Mesendoderm (in vitro differentiated cells): ENCODE data around the gene NDFIP2.

Experiments used
- DNase-seq: peaks from one replicate; pipeline ENCODE4 v3.0.0; 2013
- H2AK5ac ChIP-seq: 2 replicates; pipeline ENCODE4 v1.6.1; 2013; ENCODE audit warnings: low read length, inconsistent platforms
- H2BK120ac ChIP-seq: 2 replicates; pipeline ENCODE4 v1.6.1; 2013; ENCODE audit warnings: low read depth, mild to moderate bottlenecking, low read length, moderate library complexity, mixed read lengths
- H2BK15ac ChIP-seq: replicated peaks from 2 replicates; pipeline ENCODE4 v1.6.1; 2013; ENCODE audit warnings: low read depth, mild to moderate bottlenecking, moderate library complexity
- H2BK5ac ChIP-seq: 2 replicates; pipeline ENCODE4 v1.6.1; 2013; ENCODE audit warnings: low read length, inconsistent platforms
- H3K18ac ChIP-seq: 2 replicates; pipeline ENCODE4 v1.6.1; 2013; ENCODE audit warnings: mild to moderate bottlenecking, low read length, mixed read lengths
- H3K23ac ChIP-seq: one replicate; pipeline ENCODE4 v1.6.1; 2013; ENCODE audit warnings: low read length
- H3K27ac ChIP-seq: 2 replicates; pipeline ENCODE4 v1.5.1; 2013; ENCODE audit warnings: low read depth, mild to moderate bottlenecking, inconsistent platforms, low read length, moderate library complexity
- H3K27me3 ChIP-seq: 2 replicates; pipeline ENCODE4 v1.6.1; 2013; ENCODE audit warnings: low read length, control low read depth, mild to moderate bottlenecking, inconsistent platforms; ENCODE audit not compliant: insufficient read depth, poor library complexity
- H3K36me3 ChIP-seq: 2 replicates; pipeline ENCODE4 v1.6.1; 2013; ENCODE audit warnings: low read length, inconsistent platforms; ENCODE audit not compliant: control insufficient read depth, insufficient read depth
- H3K4ac ChIP-seq: one replicate; pipeline ENCODE4 v1.6.1; 2013; ENCODE audit warnings: low read depth, mild to moderate bottlenecking, low read length, moderate library complexity
- H3K4me1 ChIP-seq: 2 replicates; pipeline ENCODE4 v1.6.1; 2013; ENCODE audit warnings: low read depth, low read length, inconsistent platforms; ENCODE audit not compliant: control insufficient read depth
- H3K4me2 ChIP-seq: 2 replicates; pipeline ENCODE4 v1.6.1; 2013; ENCODE audit warnings: low read length
- H3K4me3 ChIP-seq: 2 replicates; pipeline ENCODE4 v1.5.1; 2013; ENCODE audit warnings: mild to moderate bottlenecking, low read length
- H3K56ac ChIP-seq: one replicate; pipeline ENCODE4 v1.6.1; 2013; ENCODE audit warnings: low read length
- H3K79me1 ChIP-seq: 2 replicates; pipeline ENCODE4 v1.6.1; 2013; ENCODE audit warnings: low read length, inconsistent platforms
- H3K79me2 ChIP-seq: 2 replicates; pipeline ENCODE4 v1.6.1; 2013; ENCODE audit warnings: mild to moderate bottlenecking, low read length; ENCODE audit not compliant: control insufficient read depth, insufficient read depth
- H3K9ac ChIP-seq: 2 replicates; pipeline ENCODE4 v1.6.1; 2013; ENCODE audit warnings: low read length, inconsistent platforms
- H4K5ac ChIP-seq: one replicate; pipeline ENCODE4 v1.6.1; 2013; ENCODE audit warnings: low read length
- H4K8ac ChIP-seq: one replicate; pipeline ENCODE4 v1.6.1; 2013; ENCODE audit warnings: low read depth, mild to moderate bottlenecking, control low read depth, low read length, moderate library complexity
- WGBS: extraction: QIAGEN DNeasy Blood & Tissue Kit; methylation state at CpG from one replicate; pipeline ENCODE4 v1.1.7; 2013; ENCODE audit warnings: low lambda C conversion rate, missing lambda C conversion rate; ENCODE audit not compliant: insufficient coverage; ENCODE audit errors: extremely low coverage; 5-methylcytosine and 5-hydroxymethylcytosine counted together

Gene NDFIP2

GRCh38 chr13:79456051-79456450 lies 24.9 kb upstream of the NDFIP2 start:
- no peak overlapping the region for H2BK5ac ChIP-seq
- H3K27me3 ChIP-seq = no peaks in the 10 kb centered on the region
- no peak overlapping the region for H3K18ac ChIP-seq
- no peak overlapping the region for H2AK5ac ChIP-seq
- no peak overlapping the region for H3K56ac ChIP-seq
- no peak overlapping the region for H4K8ac ChIP-seq
- H3K36me3 ChIP-seq = no peaks in the 10 kb centered on the region
- no CpG with 5 or more reads among the region's 1 CpG for WGBS
- no peak overlapping the region for H3K27ac ChIP-seq
- peaks cover 3% of the 10 kb centered on the region for H3K4me1 ChIP-seq
- H4K5ac ChIP-seq = no peak overlapping the region
- no peak overlapping the region for H3K4me3 ChIP-seq
- no peak for DNase-seq
- H3K79me1 ChIP-seq = no peaks in the 10 kb centered on the region
- H3K79me2 ChIP-seq = no peaks in the 10 kb centered on the region
- H3K9ac ChIP-seq = no peak overlapping the region
- no peak overlapping the region for H3K4ac ChIP-seq
- no peak overlapping the region for H2BK15ac ChIP-seq
- H3K4me2 ChIP-seq = no peak overlapping the region
- no peak overlapping the region for H3K23ac ChIP-seq
- no peak overlapping the region for H2BK120ac ChIP-seq

- no CpG with 5 or more reads among the region's 1 CpG for WGBS
- H3K4me2 ChIP-seq = no peak overlapping the region
- H2BK120ac ChIP-seq = no peak overlapping the region
- H3K18ac ChIP-seq = no peak overlapping the region
- no peak overlapping the region for H3K27ac ChIP-seq
- no peak overlapping the region for H4K8ac ChIP-seq
- H3K9ac ChIP-seq = no peak overlapping the region
- no peaks in the 10 kb centered on the region for H3K79me2 ChIP-seq
- H3K56ac ChIP-seq = no peak overlapping the region
- no peak overlapping the region for H2BK5ac ChIP-seq
- H3K36me3 ChIP-seq = no peaks in the 10 kb centered on the region
- no peak for DNase-seq
- H4K5ac ChIP-seq = no peak overlapping the region
- H3K4ac ChIP-seq = no peak overlapping the region
- H3K79me1 ChIP-seq = no peaks in the 10 kb centered on the region
- no peak overlapping the region for H3K4me3 ChIP-seq
- H2AK5ac ChIP-seq = no peak overlapping the region
- no peak overlapping the region for H2BK15ac ChIP-seq
- H3K27me3 ChIP-seq = no peaks in the 10 kb centered on the region
- no peak overlapping the region for H3K23ac ChIP-seq
- peaks cover under 1% of the 10 kb centered on the region for H3K4me1 ChIP-seq
Observed at GRCh38 chr13:79456656-79457365, 24.1 kb upstream of the NDFIP2 start.

GRCh38 chr13:79457390-79457789 lies 23.6 kb upstream of the NDFIP2 start:
- H3K23ac ChIP-seq = no peak overlapping the region
- no peak overlapping the region for H2AK5ac ChIP-seq
- H3K27me3 ChIP-seq = no peaks in the 10 kb centered on the region
- H3K9ac ChIP-seq = no peak overlapping the region
- no peak overlapping the region for H3K18ac ChIP-seq
- no peaks in the 10 kb centered on the region for H3K79me2 ChIP-seq
- no peak overlapping the region for H3K27ac ChIP-seq
- H3K4me1 ChIP-seq = no peaks in the 10 kb centered on the region
- no peak overlapping the region for H3K4ac ChIP-seq
- no peak overlapping the region for H4K5ac ChIP-seq
- no peaks in the 10 kb centered on the region for H3K79me1 ChIP-seq
- no peak overlapping the region for H3K4me3 ChIP-seq
- no peak overlapping the region for H2BK120ac ChIP-seq
- H3K4me2 ChIP-seq = no peak overlapping the region
- no peaks in the 10 kb centered on the region for H3K36me3 ChIP-seq
- H2BK15ac ChIP-seq = no peak overlapping the region
- no peak overlapping the region for H2BK5ac ChIP-seq
- no peak overlapping the region for H3K56ac ChIP-seq
- no peak overlapping the region for H4K8ac ChIP-seq
- no CpG with 5 or more reads among the region's 1 CpG for WGBS
- DNase-seq = no peak

GRCh38 chr13:79457948-79458347 lies 23.0 kb upstream of the NDFIP2 start:
- no peak overlapping the region for H3K4me3 ChIP-seq
- H4K5ac ChIP-seq = no peak overlapping the region
- no peaks in the 10 kb centered on the region for H3K79me1 ChIP-seq
- no peak overlapping the region for H2BK120ac ChIP-seq
- no peak overlapping the region for H4K8ac ChIP-seq
- no peak overlapping the region for H3K18ac ChIP-seq
- no peaks in the 10 kb centered on the region for H3K36me3 ChIP-seq
- H3K27me3 ChIP-seq = no peaks in the 10 kb centered on the region
- no peaks in the 10 kb centered on the region for H3K4me1 ChIP-seq
- no peak overlapping the region for H3K4me2 ChIP-seq
- H3K9ac ChIP-seq = no peak overlapping the region
- no peak overlapping the region for H3K56ac ChIP-seq
- H3K4ac ChIP-seq = no peak overlapping the region
- no peak overlapping the region for H3K27ac ChIP-seq
- no CpG with 5 or more reads among the region's 2 CpGs for WGBS
- H2BK15ac ChIP-seq = no peak overlapping the region
- H2AK5ac ChIP-seq = no peak overlapping the region
- DNase-seq = peak; percentile 82
- no peaks in the 10 kb centered on the region for H3K79me2 ChIP-seq
- no peak overlapping the region for H2BK5ac ChIP-seq
- H3K23ac ChIP-seq = no peak overlapping the region

GRCh38 chr13:79458436-79458835 lies 22.5 kb upstream of the NDFIP2 start:
- H3K27ac ChIP-seq = no peak overlapping the region
- no peaks in the 10 kb centered on the region for H3K4me1 ChIP-seq
- H2BK5ac ChIP-seq = no peak overlapping the region
- no peak overlapping the region for H3K9ac ChIP-seq
- H3K79me2 ChIP-seq = no peaks in the 10 kb centered on the region
- no peak overlapping the region for H2BK15ac ChIP-seq
- H4K8ac ChIP-seq = no peak overlapping the region
- H2AK5ac ChIP-seq = no peak overlapping the region
- no peaks in the 10 kb centered on the region for H3K79me1 ChIP-seq
- H3K56ac ChIP-seq = no peak overlapping the region
- no peak overlapping the region for H3K18ac ChIP-seq
- no peak overlapping the region for H3K4me2 ChIP-seq
- no peak overlapping the region for H3K4me3 ChIP-seq
- DNase-seq = no peak
- H3K4ac ChIP-seq = no peak overlapping the region
- H2BK120ac ChIP-seq = no peak overlapping the region
- no peaks in the 10 kb centered on the region for H3K27me3 ChIP-seq
- H3K36me3 ChIP-seq = no peaks in the 10 kb centered on the region
- H3K23ac ChIP-seq = no peak overlapping the region
- H4K5ac ChIP-seq = no peak overlapping the region
- no CpG with 5 or more reads among the region's 2 CpGs for WGBS

GRCh38 chr13:79459906-79460305 lies 21.0 kb upstream of the NDFIP2 start:
- no peak overlapping the region for H3K18ac ChIP-seq
- WGBS = no CpG with 5 or more reads among the region's 3 CpGs
- H3K4me2 ChIP-seq = no peak overlapping the region
- no peak overlapping the region for H3K9ac ChIP-seq
- no peaks in the 10 kb centered on the region for H3K27me3 ChIP-seq
- H2BK15ac ChIP-seq = no peak overlapping the region
- H3K23ac ChIP-seq = no peak overlapping the region
- no peaks in the 10 kb centered on the region for H3K79me1 ChIP-seq
- no peak overlapping the region for H3K27ac ChIP-seq
- H2BK120ac ChIP-seq = no peak overlapping the region
- no peak overlapping the region for H2BK5ac ChIP-seq
- no peak overlapping the region for H3K4ac ChIP-seq
- H4K5ac ChIP-seq = no peak overlapping the region
- H2AK5ac ChIP-seq = no peak overlapping the region
- no peaks in the 10 kb centered on the region for H3K79me2 ChIP-seq
- H3K36me3 ChIP-seq = no peaks in the 10 kb centered on the region
- H3K4me3 ChIP-seq = no peak overlapping the region
- no peak overlapping the region for H3K56ac ChIP-seq
- no peak overlapping the region for H4K8ac ChIP-seq
- no peaks in the 10 kb centered on the region for H3K4me1 ChIP-seq
- no peak for DNase-seq
